H9 (cell line): ENCODE data around the gene BCAS3. TPM values are rescaled to one million over a fixed set of nuclear protein-coding genes. Genes with fewer than 3 reads are reported as not detected.

Source experiments
- DNase-seq: peaks from one replicate; pipeline ENCODE4 v3.0.0-alpha.2; 2017
- H2AFZ ChIP-seq: one replicate; pipeline ENCODE4 v1.6.1; 2013; ENCODE audit warnings: mild to moderate bottlenecking, low read length, control low read depth, moderate library complexity
- H2AK5ac ChIP-seq: 2 replicates; pipeline ENCODE4 v1.6.1; 2013; ENCODE audit warnings: low read length, control low read depth, mixed read lengths; ENCODE audit not compliant: insufficient read length
- H2BK120ac ChIP-seq: one replicate; pipeline ENCODE4 v1.6.1; 2013; ENCODE audit warnings: low read depth, mild to moderate bottlenecking, low read length, control low read depth, inconsistent platforms; ENCODE audit not compliant: poor library complexity, severe bottlenecking
- H2BK12ac ChIP-seq: 2 replicates; pipeline ENCODE4 v1.6.1; 2013; ENCODE audit warnings: low read length, control low read depth, mixed read lengths, low read depth; ENCODE audit not compliant: insufficient read length
- H2BK15ac ChIP-seq: 2 replicates; pipeline ENCODE4 v1.6.1; 2013; ENCODE audit warnings: low read depth, low read length, control low read depth
- H2BK20ac ChIP-seq: one replicate; pipeline ENCODE4 v1.6.1; 2013; ENCODE audit warnings: low read depth, mild to moderate bottlenecking, low read length, control low read depth, inconsistent platforms; ENCODE audit not compliant: poor library complexity, severe bottlenecking
- H2BK5ac ChIP-seq: 2 replicates; pipeline ENCODE4 v1.6.1; 2013; ENCODE audit warnings: low read length, control low read depth, mixed read lengths; ENCODE audit not compliant: insufficient read length
- H3K14ac ChIP-seq: 2 replicates; pipeline ENCODE4 v1.6.1; 2013; ENCODE audit warnings: low read length, control low read depth; ENCODE audit not compliant: insufficient read depth
- H3K18ac ChIP-seq: 2 replicates; pipeline ENCODE4 v1.6.1; 2013; ENCODE audit warnings: low read depth, mild to moderate bottlenecking, mixed read lengths, low read length, control low read depth; ENCODE audit not compliant: insufficient read length
- H3K23ac ChIP-seq: 2 replicates; pipeline ENCODE4 v1.6.1; 2013; ENCODE audit warnings: low read length, control low read depth, mixed read lengths, low read depth; ENCODE audit not compliant: insufficient read length
- H3K23me2 ChIP-seq: 2 replicates; pipeline ENCODE4 v1.6.1; 2013; ENCODE audit warnings: low read depth, mild to moderate bottlenecking, mixed read lengths, low read length, control low read depth; ENCODE audit not compliant: insufficient read length, poor library complexity, severe bottlenecking
- H3K27ac ChIP-seq: 2 replicates; pipeline ENCODE4 v1.5.1; 2013; ENCODE audit warnings: low read length, control low read depth, mixed read lengths, low read depth; ENCODE audit not compliant: insufficient read length
- H3K27me3 ChIP-seq: 2 replicates; pipeline ENCODE4 v1.6.1; 2013; ENCODE audit warnings: low read length, control low read depth, inconsistent platforms; ENCODE audit not compliant: insufficient read depth
- H3K4ac ChIP-seq: 2 replicates; pipeline ENCODE4 v1.6.1; 2013; ENCODE audit warnings: low read depth, mild to moderate bottlenecking, control low read depth, inconsistent platforms, low read length, moderate library complexity
- H3K4me1 ChIP-seq: 2 replicates; pipeline ENCODE4 v1.6.1; 2013; ENCODE audit warnings: low read length, control low read depth, inconsistent platforms; ENCODE audit not compliant: insufficient read depth
- H3K4me2 ChIP-seq: 2 replicates; pipeline ENCODE4 v1.6.1; 2013; ENCODE audit warnings: low read length, control low read depth, mixed read lengths; ENCODE audit not compliant: insufficient read length, insufficient read depth
- H3K56ac ChIP-seq: 2 replicates; pipeline ENCODE4 v1.6.1; 2013; ENCODE audit warnings: low read depth, mild to moderate bottlenecking, mixed read lengths, low read length, control low read depth; ENCODE audit not compliant: insufficient read length
- H3K79me1 ChIP-seq: 2 replicates; pipeline ENCODE4 v1.6.1; 2013; ENCODE audit warnings: low read depth, mild to moderate bottlenecking, moderate library complexity, low read length, control low read depth, inconsistent platforms; ENCODE audit not compliant: insufficient read depth, poor library complexity, severe bottlenecking
- H3K79me2 ChIP-seq: 2 replicates; pipeline ENCODE4 v1.6.1; 2013; ENCODE audit warnings: low read length, control low read depth, inconsistent platforms; ENCODE audit not compliant: insufficient read depth
- H3K9ac ChIP-seq: 2 replicates; pipeline ENCODE4 v1.6.1; 2013; ENCODE audit warnings: low read length, control low read depth, mixed read lengths; ENCODE audit not compliant: insufficient read length; ENCODE audit errors: extremely low read depth
- H3K9me3 ChIP-seq: one replicate; pipeline ENCODE4 v1.6.1; 2013; ENCODE audit warnings: low read depth, low read length, inconsistent platforms; ENCODE audit not compliant: control insufficient read depth
- H3T11ph ChIP-seq: one replicate; pipeline ENCODE4 v1.6.1; 2013; ENCODE audit warnings: mild to moderate bottlenecking, low read length, control low read depth, inconsistent platforms
- H4K20me1 ChIP-seq: one replicate; pipeline ENCODE4 v1.6.1; 2013; ENCODE audit not compliant: control insufficient read depth, insufficient read length, insufficient read depth
- H4K5ac ChIP-seq: 2 replicates; pipeline ENCODE4 v1.6.1; 2013; ENCODE audit warnings: low read depth, mild to moderate bottlenecking, mixed read lengths, low read length, control low read depth; ENCODE audit not compliant: insufficient read length
- H4K8ac ChIP-seq: replicated peaks from 2 replicates; pipeline ENCODE4 v1.6.1; 2013; ENCODE audit warnings: low read length, control low read depth, mixed read lengths, low read depth; ENCODE audit not compliant: insufficient read length
- H4K91ac ChIP-seq: 2 replicates; pipeline ENCODE4 v1.6.1; 2013; ENCODE audit warnings: low read depth, mild to moderate bottlenecking, moderate library complexity, mixed read lengths, low read length, control low read depth; ENCODE audit not compliant: insufficient read length
- H3K27ac Mint-ChIP-seq, 3 experiments: 2 replicates in 2 of 3; 3 replicates in 1 of 3; pipeline ENCODE4 v1.8.0; 2020 to 2021; ENCODE audit warnings: mixed read lengths in 3 of 3, mild to moderate bottlenecking in 1 of 3, moderate library complexity in 1 of 3
- H3K27me3 Mint-ChIP-seq: 2 replicates; pipeline ENCODE4 v1.8.0; 2021; ENCODE audit warnings: low read depth, mild to moderate bottlenecking, moderate library complexity, mixed read lengths
- H3K36me3 Mint-ChIP-seq, 3 experiments: 2 replicates in 2 of 3; 3 replicates in 1 of 3; pipeline ENCODE4 v1.8.0; 2020 to 2021; ENCODE audit warnings: low read depth in 3 of 3, mixed read lengths in 3 of 3; ENCODE audit not compliant: insufficient read depth in 1 of 3
- H3K4me1 Mint-ChIP-seq, 2 experiments: 2 replicates each; pipeline ENCODE4 v1.8.0; 2020; ENCODE audit warnings: mixed read lengths in 2 of 2
- H3K4me3 Mint-ChIP-seq, 2 experiments: 2 replicates in 1 of 2; 3 replicates in 1 of 2; pipeline ENCODE4 v1.8.0; 2020 to 2021; ENCODE audit warnings: mild to moderate bottlenecking in 2 of 2, mixed read lengths in 2 of 2, moderate library complexity in 1 of 2
- H3K9me3 Mint-ChIP-seq, 2 experiments: 2 replicates in 1 of 2; 3 replicates in 1 of 2; pipeline ENCODE4 v1.8.0; 2020; ENCODE audit warnings: mild to moderate bottlenecking in 2 of 2, mixed read lengths in 2 of 2, moderate library complexity in 1 of 2
- CTCF ChIP-seq: fragments of 200-600 bp; sonication (generic); conservative IDR thresholded peaks from 3 replicates; pipeline ENCODE4 v1.8.0; 2021; ENCODE audit warnings: antibody characterized with exemption, mild to moderate bottlenecking
- WGBS: extraction: QIAGEN DNeasy Blood & Tissue Kit; methylation state at CpG from one replicate; pipeline ENCODE4 v1.1.7; 2013; ENCODE audit warnings: missing lambda C conversion rate, low lambda C conversion rate, mixed read lengths; ENCODE audit not compliant: insufficient read length; ENCODE audit errors: extremely low coverage; 5-methylcytosine and 5-hydroxymethylcytosine counted together
- total RNA-seq: library from RNA; stranded (reverse); gene quantifications from 2 replicates; pipeline ENCODE4 v1.2.1, GENCODE V29; 2021

BCAS3 gene
- total RNA-seq, 1 experiment from 2014 or later: 22.4 TPM

GRCh38 chr17:60817192-60817591 lies 139.5 kb downstream of the BCAS3 start:
- Histone ChIP-seq H3K4me1 (peaks cover 2% of the 10 kb centered on the region; the same call in 1 of the 2 replicates), H3K56ac (no peak overlapping the region), H4K20me1 (no peaks in the 10 kb centered on the region), H3K18ac (no peak overlapping the region), H3K23ac (no peak overlapping the region), H3K23me2 (no peaks in the 10 kb centered on the region), H3T11ph (no peak overlapping the region), H3K79me2 (no peaks in the 10 kb centered on the region), H3K4me2 (no peak overlapping the region), H2BK120ac (no peak overlapping the region), H2BK12ac (no peak overlapping the region), H4K8ac (no peak overlapping the region), H3K79me1 (no peaks in the 10 kb centered on the region), H2BK20ac (no peak overlapping the region), H2BK15ac (no peak overlapping the region), H3K9me3 (no peaks in the 10 kb centered on the region), H2BK5ac (no peak overlapping the region), H3K14ac (no peak overlapping the region), H4K91ac (no peak overlapping the region), H2AFZ (no peak overlapping the region), H3K27ac (no peak overlapping the region), H3K9ac (no peak overlapping the region), H3K27me3 (no peaks in the 10 kb centered on the region), H3K4ac (no peak overlapping the region), H2AK5ac (no peak overlapping the region), H4K5ac (no peak overlapping the region)
- H3K27ac Mint-ChIP-seq: no peak overlapping the region
- DNase-seq: no peak
- H3K27me3 Mint-ChIP-seq: no peaks in the 10 kb centered on the region
- H3K9me3 Mint-ChIP-seq: peaks cover 7% of the 10 kb centered on the region in 2 experiments; a peak in 2 of 5 replicates
- no peaks in the 10 kb centered on the region; a peak in 2 of 7 replicates for H3K36me3 Mint-ChIP-seq
- WGBS: no CpG with 5 or more reads among the region's 1 CpG
- TF ChIP-seq CTCF: no peak
- no peak overlapping the region for H3K4me3 Mint-ChIP-seq
- peaks cover 4% of the 10 kb centered on the region in 2 experiments for H3K4me1 Mint-ChIP-seq
